Activated CD4-positive, alpha-beta T cell treated with anti-CD3 and anti-CD28 coated beads, Interleukin-10, Interleukin-2, amounts not matched to agents 100 ng/mL and 50 ng/mL, durations not matched to agents 16 hours and 8 hours (primary cell): ENCODE data around the gene IRF2BPL.

Experiments used
- DNase-seq: peaks from one replicate; pipeline ENCODE4 v3.0.0-alpha.2; 2020

Gene IRF2BPL

DNA sequence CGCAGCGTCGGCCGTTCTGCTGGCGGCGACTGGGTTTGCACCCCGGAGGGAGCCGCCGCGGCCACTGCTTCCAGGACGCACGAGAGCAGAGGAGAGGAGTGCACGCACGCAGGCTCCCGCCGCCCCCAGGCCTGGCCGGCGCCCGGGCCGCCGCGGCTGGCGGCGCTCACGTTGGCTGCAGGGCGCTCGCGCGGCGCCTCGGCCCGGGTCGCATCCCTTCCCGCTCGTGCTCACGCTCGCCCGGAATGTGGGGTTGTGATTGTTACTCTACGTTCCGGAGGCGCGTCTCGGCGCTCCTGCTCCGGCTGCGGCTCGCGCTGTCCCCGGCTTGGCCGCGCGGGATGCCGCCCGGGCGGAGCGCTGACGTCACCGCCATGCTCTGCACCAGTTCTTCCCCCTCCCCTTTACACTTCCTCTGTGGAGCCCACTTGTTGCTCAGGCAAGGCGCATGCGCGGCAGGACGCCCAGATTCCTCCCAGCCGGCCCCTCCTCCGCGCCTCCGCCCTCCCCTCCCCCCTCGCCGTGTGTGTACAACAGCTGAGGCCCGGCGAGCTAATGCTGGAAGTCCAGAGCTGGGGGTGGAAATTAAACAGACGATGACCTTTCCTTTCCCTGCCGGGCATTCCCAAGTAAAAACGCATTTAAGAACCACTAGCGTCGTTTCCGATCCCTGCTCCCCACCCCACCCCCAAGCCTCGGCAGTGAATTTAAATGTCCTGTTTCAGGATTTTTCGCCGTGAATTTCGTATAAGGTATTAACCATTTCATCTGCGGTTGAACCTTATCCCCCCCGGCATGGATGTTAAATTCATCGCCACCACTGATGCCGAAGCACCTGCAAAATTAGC, at the start of gene IRF2BPL:
Gene IRF2BPL (minus strand): TSS at position 325 of the 848 bp plus-strand sequence. CDS start 916 bp downstream, outside the sequence.
- DNase-seq = peak; percentile 98

DNA sequence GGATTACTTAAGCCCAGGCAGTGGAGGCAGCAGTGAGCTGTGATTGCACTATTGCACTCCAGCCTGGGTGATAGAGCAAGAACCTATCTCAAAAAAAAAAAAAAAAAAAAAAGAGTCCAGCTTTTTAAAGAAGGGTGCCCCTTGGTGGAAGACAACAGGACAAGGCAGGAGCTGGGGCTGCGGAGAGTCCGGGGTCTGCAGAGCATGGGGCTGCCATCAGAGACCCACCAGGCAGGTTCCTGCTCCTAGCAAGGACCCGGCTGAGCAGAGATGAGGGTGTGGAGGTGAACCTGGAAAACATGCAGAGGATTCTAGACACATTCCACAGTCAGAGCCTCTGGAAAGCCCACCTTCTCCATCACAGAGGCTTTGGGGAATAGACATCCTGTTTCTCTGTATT, 48.5 kb upstream of the IRF2BPL start:
- DNase-seq = no peak

DNA sequence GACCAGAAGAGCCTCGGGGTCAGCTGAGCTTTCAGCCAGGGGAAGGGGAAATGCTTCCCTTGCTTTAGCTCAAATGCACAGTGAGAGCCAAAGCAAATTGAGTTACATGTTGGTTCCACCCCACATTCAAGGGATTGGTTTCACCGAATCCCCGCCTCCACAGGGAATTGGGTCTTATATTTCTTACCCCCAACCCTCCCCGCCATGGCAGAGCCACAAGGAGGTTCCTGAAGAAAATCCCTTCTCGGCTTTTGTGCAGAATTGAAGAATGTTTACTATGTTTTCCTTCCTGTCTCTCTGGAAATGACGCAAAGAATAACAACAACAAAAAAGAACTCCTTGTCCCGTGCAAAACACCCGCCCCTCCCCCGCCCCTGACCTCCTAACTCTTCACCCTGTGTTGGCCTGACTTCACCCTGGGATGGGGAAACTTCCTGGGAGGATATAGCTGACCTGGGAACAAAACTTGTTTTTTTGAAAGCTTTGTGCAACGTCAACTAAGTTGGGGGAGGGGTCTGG, 47.7 kb upstream of the IRF2BPL start:
- no peak for DNase-seq

- no peak for DNase-seq
Observed at GRCh38 chr14:77074969-77075368, 46.5 kb upstream of the IRF2BPL start.

GRCh38 chr14:77071938-77072388, 43.5 kb upstream of the IRF2BPL start:
- no peak for DNase-seq

DNA sequence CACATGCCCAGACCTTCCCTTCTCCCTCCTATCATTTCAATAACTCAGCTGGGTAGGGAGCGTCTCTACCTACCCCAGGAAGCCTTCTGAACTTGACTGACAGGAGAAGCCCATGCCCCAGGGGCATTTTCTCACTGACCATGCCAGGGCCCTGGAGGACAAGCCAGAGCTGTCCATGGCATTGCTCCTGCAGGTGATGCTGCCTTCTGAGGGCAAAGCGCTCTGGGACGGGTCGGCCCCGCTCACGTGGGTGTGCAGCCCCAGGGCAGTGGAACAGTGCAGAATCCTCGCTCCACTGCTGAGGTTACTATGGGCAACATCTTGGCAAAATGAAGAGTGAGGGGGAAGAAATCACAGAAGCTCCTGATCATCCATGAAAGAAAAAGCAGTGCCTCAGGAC, 41.0 kb upstream of the IRF2BPL start:
- DNase-seq = no peak

DNA sequence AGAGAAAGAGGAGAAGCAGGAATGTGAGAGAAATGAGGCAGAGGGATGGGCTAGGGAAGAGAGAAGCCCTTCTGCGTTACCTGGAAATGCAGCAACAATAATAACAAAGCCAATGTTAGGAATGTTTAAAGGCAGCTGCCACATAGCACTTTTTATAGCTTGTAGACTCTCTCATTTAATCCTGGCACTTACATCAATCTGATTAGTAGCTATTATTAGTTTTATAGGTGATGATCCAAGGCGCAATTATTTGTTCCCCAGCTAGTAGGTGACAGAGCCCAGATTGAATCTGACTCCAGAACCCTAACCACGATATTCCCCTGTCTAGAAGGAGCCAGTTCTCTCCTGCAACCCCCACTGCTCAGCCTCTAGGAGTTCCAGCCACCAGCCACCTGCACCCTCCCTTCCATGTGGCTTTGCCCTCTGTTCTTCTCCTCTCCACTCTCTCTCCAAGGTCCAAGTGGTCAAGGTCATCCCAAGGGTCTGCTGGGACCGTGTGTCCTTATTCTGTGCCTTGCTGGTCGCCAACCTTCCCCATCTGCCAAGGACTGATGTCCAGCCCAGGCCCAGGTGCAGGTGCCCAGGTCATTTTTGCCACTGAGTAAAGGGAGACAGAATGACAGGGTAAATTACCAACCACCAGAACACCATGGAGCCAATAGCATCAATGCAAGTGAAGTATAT, 40.2 kb upstream of the IRF2BPL start:
- no peak for DNase-seq

- DNase-seq = peak; percentile 59
Observed at GRCh38 chr14:77067632-77068516, 39.4 kb upstream of the IRF2BPL start.

GRCh38 chr14:77066578-77067172, 38.2 kb upstream of the IRF2BPL start:
- DNase-seq = no peak

DNA sequence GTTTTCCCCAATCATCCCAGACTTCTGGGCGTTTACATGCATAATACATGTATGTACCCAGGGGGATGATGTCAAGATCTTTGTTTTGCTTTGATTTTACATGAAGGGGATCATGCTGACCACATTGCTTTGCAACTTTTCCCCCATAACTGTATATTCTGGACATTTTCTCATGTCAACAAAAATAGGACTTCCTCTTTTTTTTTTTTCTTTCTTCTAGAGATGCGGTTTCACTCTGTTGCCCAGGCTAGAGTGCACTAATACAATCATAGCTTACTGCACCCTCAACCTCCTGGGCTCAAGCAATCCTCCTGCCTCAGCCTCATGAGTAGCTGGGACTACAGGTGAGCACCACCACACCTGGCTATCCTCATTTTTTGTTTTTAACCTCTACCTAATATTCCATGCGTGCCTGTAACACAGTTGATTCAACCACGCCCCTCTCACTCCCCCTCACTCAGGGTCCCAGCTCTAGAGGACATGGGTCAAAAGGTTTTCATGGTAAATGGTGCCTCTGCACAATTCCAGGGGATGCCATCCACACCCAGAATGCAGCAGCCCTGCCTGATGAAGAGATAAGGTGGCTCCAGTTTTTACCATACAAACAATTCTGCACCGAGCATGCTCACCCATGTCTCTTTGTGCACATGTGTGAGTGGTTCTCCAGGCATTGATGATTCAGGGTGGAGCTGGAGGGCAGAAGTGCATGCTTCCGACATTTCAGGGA, 37.5 kb upstream of the IRF2BPL start:
- DNase-seq = no peak

DNA sequence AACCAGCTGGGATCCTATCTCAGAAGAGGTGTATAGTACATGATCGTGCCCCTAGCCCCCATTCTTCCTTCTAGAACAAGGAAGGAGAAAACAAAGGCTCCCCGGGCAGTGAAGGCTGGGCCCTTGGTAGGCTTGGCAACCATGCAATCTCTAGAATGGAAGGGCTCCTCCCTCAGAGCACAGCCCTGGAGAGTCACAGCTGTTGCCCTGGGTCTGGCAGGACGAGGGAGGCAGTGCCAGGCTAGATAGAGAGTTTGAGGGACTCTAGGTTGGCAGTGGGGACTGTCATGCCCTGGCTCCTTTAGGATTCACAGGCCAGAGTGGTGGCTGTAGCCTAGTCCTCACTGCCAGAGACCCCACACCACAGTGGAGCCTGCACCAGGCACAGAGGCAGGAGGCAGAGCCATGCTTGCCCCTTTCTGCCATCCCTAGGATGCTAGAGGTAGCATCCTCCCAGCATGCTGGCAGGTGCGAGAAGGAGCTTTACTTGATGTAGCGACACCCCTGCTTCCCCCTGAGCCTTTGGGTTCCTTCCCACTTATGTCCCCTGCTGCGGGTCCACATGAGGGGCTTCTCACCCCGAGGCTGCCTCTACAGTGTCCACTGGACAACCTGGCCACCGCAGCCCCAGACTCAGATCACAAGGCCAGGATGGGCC, 36.1 kb upstream of the IRF2BPL start:
- no peak for DNase-seq

- no peak for DNase-seq
Observed at GRCh38 chr14:77063571-77064171, 35.2 kb upstream of the IRF2BPL start.

DNA sequence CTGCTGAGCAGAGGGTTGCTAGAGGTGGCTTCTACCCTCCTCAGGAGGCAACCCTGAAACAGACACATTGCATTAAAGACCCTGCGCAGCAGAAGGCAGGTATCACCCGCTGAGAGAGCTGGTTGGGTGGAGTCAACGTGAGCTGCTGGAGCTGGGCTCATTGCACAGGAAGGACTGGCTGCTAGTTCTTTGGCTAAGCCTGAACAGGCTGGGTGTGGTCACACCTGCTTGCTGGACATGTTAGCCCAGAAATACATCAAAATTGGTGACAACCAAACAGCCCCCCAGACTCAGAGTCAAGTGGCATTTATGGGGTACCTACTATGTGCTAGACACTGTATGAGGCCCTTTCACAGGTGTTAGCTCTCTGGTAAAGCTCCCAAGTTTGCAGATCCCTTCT, 33.8 kb upstream of the IRF2BPL start:
- DNase-seq = no peak

- no peak for DNase-seq
Observed at GRCh38 chr14:77061630-77062257, 33.2 kb upstream of the IRF2BPL start.

DNA sequence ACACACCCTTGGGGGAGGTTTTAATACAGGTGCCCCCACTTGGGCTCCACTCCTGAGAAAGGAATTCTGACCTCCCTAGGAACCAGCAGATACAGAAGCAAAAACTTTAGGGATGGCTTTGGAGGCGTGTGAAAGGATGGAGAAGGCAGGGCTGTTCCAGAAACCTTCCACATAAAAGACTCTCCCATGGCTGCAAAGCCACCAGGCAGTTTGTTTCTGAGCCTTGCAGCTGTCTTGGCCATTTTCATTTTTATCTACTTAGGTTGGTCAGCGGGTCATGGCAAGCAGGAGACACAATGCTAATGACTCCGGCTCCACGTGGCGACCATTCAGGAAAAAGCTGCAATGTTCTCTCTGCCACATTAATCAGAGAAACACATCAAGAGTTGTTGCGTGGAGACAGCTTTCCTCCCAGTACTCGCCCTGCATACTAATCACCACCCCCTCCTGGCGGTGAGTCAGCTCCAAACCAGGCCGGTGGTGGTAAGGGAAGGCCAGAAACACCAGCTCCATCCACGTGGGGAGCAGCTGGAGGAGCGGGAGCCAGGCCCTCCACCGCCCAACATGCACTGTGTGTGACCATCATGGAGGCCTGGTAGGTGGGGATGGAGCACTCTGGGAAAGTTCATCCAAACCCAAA, 30.9 kb upstream of the IRF2BPL start:
- peak; percentile 35 for DNase-seq

DNA sequence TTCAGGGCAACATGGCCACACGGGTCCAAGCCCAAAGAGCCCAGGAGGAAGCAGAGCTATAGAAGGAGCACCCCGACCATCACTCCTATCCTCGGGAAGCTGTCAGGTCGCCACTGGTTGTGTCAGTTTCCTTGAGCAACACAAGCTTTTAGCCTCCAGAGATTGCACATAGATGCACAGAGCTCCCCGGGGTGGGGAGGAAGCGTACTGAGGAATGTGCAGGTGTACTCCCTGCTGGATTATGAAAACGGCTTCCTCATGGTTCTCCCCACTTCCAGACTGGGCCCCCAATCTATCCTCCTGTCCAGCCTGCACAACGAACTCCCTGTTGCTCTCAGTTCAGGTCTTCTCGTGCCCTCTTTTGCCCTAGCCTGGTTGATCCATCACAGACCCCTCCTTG, 30.3 kb upstream of the IRF2BPL start:
- DNase-seq = no peak

GRCh38 chr14:77058117-77058516, 29.6 kb upstream of the IRF2BPL start:
- no peak for DNase-seq

- no peak for DNase-seq
Observed at GRCh38 chr14:77055981-77056380, 27.5 kb upstream of the IRF2BPL start.

DNA sequence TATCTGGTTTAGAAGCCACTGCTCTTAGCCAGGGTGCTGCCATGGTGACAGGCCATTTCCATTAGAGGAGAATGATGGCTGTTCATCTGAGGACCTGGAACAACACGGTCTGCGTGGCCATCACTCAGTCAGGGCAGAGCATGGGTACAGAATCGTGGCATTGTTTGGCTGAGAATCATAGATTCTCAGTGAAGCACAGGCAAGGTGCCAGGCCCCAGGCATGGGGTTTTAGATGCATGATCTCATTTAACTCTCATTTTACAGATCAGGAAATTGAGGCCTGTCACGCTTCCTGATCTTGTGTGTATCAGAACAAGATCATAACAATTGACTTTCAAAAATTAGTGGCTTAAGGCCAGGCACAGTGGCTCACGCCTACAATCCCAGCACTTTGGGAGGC, 26.8 kb upstream of the IRF2BPL start:
- no peak for DNase-seq
